Inferior parietal cortex (tissue), 1 donor: ENCODE data around the gene PCNT.
"Not testable (repeated sequence)": the region's sequence is repeated elsewhere in the genome, so short reads cannot be mapped to it uniquely, and the experiment has no call there.

ENCODE experiments used
- DNase-seq: peaks from one replicate; pipeline ENCODE4 v3.0.0-alpha.2; 2016; ENCODE audit errors: extremely low spot score

The PCNT gene

DNA sequence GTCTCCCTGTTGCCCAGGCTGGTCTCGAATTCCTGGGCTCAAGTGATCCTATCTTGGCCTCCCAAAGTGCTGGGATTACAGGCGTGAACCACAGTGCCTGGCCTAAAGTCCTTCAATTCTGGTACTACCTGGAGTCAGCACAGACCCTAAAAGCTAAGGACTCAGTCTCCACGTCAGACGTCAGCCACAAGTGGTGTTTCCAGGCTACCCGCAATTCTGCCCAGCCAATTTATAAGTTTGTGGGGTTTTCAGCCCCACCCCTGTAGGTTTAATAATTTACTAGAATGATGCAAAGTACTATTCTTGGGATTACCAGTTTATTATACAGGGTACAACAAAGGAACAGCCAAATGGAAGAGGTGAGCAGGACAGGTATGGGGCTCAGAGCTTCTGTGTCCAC is 124.2 kb downstream of the PCNT start:
- no peak for DNase-seq

DNA sequence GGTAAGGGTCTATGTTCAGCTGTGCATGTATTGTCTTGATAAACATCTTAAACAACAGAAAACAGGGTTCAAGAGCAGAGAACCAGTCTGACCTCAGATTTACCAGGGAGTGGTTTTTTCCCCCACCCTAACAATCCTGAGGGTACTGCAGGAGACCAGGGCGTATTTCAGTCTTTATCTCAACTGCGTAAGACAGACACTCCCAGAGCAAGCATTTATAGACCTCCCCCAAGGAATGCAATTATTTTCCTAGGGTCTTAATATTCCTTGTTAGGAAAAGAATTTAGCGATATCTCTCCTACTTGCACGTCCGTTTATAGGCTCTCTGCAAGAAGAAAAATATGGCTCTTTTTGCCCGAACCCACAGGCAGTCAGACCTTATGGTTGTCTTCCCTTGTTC is 124.9 kb downstream of the PCNT start:
- DNase-seq: not testable (repeated sequence)

DNA sequence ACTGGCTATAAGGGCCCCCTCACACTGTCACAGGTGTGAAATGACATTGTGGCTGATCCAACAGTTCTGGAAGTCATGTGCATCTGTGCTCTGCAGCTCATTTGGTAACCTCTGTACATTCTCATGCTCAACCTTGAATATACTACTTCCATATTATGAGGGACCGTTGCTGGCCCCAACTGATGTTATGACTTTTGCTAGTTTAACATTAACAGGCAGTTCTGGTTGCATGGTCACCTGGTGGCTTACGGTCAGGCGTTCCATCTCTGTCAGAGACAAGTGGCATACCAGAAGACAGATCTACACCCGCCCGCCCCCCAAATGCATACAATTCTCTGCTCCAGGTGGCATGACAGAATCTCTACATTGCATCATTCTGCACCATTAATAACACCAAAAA is 128.8 kb downstream of the PCNT start:
- DNase-seq: no peak

DNA sequence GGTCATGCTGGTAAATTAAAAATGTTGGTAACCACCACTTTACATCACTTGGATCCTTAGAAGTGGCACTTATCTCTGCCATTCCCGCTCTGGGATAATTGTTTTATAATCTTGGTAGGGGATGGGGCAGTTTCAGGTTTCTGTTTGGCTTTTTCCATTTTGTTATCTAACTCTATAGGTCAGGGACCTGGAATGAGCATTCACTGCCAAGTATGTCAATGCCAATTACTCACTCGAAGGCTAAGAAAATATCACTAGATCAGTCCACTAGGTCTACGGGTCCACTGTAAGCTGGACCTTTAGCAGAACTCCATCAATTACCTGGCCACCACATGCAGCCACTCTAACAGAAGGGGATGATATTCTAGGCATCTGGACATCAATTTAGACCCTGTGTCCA is 130.2 kb downstream of the PCNT start:
- DNase-seq: no peak

DNA sequence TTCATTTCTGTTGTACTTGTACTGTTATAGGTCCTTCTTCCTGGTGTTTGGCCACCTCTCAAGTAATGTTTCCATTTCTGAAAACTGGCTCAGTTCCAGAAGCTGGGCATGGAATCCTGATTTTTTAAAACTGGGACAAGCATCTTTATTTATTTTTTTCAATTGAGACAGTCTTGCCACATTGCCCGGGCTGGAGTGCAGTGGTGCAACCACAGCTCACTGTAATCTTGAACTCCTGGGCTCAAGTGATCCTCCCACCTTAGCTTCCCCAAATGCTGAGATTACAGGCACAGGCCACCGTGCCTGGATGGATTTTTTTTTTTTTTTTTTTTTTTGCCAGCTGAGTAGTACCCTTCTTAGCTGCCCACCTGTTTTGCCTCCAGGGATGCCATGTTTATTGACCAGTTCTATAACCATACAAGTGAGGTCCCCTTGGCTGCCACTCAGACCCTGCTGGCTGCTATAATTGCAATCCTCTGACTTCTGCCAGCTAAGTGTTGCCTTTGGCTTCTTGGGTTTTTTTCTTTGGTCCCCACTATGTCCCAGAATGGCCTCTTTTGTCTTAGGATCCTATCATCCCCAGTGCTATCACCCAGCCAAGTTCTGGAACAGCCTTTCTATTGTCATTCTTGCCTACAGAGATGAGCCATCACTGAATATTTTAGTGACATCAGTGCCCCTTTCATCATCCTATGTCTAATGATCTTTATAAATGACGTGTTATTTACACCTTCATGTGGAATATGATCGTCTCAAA is 130.9 kb downstream of the PCNT start:
- DNase-seq: peak; percentile 69

DNA sequence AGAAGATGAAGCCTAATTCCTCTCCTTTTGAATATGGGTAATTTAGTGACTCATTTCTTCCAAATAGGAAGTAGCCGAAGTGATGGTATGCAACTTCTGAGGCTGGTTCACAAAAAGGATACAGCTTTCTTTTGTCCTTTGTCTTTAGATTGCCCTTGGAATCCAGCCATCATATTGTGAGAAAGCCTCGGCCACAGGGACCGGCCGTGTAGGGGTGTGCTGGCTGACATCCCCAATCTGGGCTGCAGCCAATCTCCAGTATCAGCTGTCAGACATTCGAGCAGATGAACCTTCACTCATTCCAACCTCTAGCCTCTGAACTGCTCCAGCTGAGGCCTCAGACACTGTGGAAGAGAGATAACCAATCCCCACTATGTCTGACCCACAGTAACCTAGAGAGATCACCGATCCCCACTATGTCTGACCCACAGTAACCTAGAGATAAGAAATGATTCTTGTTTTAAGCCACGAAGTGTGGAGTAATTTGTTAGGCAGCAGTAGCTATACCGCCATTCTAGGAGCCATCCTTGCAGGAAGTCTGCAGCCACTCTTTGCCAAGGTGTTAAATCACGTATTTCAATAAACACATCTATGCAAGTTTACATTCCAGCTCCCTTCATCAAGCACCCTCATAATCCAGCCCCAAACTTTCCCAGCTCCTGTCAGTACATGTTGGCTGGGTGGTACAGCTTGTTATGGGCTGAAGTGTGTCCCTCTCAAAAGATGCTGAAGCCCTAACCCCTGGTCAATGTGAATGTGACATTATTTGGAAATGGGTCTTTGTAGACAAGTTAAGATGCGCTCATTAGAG is 131.8 kb downstream of the PCNT start:
- DNase-seq: peak; percentile 75

DNA sequence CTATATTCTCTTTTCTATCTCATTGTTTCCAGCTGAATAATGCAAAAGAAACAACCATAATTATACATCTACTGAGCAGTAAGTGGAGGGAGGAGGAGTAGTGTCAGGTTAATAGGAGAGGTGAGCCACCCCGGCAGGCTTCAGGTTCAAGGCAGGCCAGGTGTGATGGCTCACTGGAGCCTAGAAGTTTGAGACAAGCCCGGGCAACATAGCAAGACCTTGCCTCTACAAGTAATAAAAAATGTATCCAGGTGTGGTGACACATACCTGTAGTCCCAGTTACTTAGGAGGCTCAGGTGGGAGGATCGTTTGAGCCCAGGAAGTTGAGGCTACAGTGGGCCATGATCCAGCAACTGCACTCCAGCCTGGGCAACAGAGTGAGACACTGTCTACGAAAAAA is 132.8 kb downstream of the PCNT start:
- no peak for DNase-seq

DNA sequence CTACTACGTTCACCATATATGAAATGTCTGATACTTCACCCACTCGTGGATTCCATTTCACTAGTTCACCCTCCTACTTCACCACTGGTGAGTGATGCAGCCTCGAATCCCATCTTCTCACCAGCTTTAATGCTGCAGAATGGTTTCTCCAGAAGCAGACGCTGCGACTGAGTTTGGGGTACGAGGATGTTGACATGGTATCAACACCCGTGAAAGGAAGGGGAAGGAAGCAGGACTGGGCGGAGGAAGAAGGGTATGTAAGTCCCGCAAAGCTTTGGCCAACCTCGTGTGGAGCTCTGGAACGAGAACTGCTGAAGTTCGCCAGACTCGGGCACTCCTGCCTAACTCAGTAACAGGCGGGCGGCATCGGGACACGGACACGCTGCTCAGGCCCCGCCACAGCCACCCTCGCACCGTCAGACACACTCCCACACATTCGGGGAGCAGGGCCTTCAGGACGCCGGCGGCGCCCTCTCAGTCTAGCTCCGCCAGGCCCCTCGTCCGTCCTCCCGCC is 133.9 kb downstream of the PCNT start:
- DNase-seq: no peak

DNA sequence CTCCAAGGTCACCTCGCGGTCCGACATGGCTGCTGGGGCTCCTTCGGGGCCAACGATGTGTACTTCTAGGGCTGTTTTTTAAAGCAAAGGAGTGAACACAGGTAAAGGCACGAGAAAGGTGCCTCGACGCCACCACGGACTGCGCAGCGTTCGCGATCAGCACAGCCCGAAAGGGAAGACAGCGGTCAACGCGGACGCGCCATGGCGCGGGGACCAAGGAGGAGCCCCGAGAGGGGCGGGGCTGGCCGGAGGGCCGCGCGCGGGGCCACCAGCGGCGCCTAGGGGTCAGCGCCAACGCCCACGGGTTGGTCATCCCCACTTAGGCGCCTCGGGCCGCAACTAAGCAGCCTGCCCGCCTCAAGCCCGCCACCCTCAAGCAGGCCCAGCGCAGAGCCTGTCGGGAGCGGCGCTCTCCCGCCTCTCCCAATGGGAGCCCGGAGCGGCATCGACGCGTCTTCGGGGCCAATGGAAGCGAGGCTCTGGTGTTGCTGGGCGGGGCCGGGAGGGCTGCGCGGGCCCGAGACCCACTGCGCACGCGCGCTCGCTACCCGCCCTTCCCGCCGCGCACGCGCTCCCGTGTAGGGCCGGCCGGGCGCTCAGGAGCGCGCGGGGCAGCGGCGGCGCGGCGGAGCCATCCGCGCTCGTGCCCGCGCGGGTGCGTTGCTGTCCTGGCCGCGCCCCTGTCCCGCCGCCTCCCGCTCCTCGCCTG is 134.5 kb downstream of the PCNT start, which contains the start of gene DIP2A:
DIP2A (plus strand) TSS at position 577 of the 709 bp plus-strand sequence. CDS start 241 bp downstream, outside the sequence.
- peak; percentile 95 for DNase-seq

DNA sequence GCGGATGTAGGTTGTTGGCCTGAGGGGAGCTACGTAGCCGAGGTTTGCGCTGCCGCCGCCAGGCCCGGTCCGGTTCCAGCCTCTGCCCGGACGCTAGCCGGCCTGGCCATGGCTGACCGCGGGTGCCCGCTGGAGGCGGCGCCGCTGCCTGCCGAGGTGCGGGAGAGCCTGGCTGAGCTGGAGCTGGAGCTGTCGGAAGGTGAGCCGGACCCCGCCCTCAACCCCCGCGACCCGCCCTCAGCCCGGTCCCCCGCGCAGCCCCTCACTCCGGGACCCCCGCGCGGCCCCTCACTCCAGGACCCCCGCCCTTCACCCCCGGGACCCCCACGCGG is 135.0 kb downstream of the PCNT start:
- no peak for DNase-seq

DNA sequence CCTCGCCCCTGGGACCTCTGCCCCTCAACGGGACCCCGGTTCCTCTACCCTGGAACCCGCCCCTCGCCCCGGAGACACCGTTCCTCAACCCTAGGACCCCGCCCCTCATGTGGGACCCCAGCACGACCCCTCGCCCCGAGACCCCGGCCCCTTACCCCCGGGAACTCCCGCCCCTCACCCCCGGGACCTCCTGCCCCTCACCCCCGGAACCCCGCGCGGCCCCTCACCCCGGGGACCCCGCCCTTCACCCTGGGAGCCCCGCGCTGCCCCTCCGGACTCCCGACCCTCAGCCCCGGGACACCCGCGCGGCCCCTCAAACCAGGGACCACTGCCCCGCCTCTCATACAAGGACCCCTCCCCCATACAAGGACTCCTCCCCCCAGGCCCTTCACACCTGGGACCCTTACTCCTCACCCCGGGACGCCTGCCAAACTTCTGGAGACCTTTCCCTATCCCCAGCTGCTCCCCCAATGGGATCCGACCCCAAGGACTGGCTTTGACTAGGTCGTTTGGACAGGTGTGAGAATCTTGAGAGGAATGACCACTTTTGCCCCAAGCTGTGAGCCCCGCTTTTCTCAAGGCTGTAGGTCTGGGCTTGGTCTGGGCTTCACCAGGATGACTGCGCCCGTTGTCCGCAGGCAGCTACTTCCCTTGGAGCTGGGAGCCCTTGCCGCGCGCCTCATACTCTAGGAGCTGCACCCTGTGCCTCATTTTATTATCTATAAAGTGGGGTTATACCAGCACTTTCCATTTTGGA is 135.6 kb downstream of the PCNT start:
- DNase-seq: no peak

DNA sequence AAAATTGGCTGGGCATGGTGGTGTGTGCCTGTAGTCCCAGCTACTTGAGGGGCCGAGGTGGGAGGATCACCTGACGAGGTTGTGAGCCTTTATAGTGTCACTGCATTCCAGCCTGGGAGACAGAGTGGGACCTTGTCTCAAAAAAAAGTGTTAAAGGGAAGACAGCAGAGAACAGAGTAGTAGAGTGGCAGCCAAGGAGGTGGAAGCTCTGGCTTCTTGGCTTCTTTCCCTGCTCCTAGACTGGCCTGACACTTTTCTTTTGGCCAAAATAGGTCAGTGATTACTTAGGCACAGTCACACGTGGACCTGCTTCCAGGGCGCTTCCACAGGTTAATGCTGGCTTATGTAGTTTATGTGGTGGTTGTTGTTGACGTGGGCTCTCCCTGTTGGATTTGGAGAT is 138.0 kb downstream of the PCNT start:
- DNase-seq: no peak

DNA sequence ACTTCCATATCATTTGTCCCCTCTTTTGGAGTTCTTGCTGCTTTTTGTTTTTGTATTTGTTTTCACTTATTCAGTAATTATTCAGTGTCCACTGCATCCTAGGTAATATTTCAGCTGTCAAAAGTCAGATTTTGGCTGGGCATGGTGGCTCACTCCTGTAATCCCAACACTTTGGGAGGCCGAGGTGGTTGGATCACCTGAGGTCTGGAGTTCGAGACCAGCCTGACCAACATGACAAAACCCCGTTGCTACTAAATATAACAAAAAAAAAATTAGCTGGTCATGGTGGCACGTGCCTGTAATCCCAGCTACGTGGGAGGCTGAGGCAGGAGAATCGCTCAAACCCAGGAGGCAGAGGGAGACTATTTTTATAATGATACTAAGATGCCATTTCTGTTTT is 141.2 kb downstream of the PCNT start:
- not testable (repeated sequence) for DNase-seq

DNA sequence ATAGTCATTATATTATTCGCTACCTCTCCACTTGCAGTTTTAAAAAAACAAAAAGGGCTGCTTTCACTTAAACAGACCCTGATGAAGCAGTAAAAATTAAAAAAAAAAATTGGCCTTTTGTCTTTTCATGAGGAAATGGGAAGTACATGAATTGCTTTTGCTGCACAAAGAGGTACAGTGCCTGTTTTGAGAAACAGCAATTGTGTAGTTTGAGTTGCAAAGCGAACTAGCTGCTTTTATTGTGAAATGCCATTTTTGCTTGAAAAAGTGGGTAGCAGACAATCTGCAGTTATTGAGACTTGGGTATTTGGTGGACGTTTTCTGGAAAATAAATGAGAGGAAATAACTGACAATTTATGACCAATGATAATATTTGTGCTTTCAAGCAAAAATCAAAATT is 141.7 kb downstream of the PCNT start:
- DNase-seq: no peak

DNA sequence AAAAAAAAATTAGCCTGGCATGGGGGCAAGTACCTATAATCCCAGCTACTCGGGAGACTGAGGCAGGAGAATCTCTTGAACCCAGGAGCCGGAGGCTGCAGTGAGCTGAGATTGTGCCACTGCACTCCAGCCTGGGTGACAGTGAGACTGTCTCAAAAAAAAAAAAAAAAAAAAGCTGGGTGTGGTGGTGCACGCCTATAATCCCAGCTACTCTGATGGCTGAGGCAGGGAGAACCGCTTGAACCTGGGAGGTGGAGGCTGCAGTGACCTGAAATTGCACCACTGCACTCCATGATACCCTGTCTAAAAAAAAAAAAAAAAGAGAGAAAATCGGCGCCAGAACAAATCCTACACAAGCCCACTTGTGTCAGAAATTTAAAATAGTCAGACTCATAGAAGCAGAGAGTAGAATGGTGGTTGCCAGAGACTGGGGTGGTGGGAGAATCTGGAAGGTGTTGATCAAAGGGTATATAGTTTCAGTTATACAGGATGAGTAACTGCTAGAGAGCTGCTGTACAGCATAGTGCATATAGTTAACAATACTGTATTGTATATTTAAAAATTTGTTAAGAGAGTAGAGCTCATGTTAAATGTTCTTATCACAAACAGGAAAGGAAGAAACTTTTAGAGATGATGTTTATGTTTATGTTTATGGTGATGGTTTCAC is 144.3 kb downstream of the PCNT start:
- no peak for DNase-seq

DNA sequence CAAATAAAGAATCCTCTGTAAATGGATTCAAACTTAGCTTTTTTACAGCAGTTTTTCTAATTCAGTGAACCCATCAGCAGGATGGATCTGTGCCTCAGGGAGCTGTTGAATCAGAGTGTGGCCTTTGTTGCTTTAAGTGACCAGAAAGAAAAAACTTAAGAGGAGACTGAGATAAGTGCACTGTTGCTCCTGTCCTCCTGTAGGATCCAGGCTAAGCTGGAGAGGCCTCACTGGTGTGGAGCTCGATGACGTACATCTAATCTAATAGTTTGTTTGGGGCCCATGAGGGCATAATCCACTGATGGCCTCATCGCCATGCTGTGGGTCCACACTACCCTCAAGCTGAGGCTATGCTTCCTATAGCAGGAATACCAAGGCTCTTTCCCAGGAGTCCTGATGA is 145.3 kb downstream of the PCNT start:
- no peak for DNase-seq

DNA sequence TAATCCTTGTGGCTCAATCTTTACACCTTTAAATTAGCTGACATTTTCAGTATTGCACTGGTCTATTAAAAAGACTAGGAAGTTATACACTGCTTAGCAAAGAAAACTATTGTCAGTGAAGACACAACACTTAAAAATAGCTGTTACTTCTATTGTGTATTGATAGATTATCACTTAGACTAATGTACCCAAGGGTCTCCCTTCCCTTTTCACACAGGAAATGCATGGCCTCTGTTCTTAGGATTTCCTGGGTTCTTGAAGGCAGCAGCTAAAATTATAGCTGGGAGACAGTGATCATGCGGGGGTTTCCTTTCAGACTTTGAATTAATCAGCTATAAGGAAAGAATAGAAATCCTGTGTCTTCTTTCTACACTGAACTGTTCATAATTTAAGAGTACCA is 147.6 kb downstream of the PCNT start:
- no peak for DNase-seq

DNA sequence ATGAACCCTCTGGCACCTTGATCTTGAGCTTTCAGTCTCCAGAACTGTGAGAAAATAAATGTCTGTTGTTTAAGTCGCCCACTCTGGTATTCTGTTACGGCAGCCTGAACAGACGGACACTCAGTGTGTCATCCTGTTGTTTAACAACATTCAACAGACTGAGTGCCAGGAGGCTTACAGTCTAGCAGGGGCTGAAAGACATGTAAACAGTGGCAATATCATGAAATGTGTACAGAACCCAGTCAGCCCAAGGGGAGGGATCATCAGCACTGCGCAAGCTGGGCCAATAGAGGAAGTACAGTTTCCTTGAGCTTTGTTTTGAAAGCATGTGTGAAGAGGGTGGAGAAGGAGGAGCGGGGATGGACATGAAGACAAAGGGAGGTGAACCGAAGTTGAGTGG is 148.3 kb downstream of the PCNT start:
- DNase-seq: no peak

DNA sequence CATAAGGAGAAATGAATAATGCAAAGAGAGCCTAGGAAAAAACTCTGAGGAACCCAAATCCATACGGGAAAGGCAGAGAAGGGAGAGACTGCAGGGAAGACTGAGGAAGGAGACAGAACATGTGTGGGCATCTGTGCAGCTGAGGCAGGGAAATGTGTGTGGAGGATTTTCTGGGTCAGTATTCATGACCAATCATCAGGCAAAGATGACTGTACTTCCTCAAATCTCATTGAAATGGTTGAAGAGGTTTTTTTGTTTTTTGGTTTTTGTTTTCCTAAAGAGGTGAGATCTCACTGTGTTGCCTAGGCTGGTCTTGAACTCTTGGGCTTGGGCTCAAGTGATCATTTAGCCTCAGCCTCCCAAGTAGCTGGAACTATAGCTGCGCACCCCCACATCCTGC is 150.4 kb downstream of the PCNT start:
- no peak for DNase-seq

DNA sequence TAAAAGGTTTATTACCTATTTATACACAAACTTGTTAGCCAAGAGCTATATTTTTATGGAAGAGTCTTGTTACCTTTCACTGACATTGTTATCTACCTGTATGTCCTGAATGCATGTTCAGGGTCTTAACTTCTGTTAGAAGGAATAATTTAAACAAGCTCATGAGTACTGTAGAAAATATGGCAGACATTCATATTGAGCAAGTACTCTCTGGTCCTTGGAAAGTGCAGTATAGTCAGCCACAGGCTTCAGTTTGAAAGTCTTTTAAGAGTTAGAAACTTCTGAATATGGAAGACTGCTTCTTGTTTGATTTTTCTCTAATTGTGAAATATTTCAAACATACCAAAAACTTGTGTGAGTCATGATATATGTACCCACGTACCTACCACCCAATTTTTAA is 151.3 kb downstream of the PCNT start:
- no peak for DNase-seq

DNA sequence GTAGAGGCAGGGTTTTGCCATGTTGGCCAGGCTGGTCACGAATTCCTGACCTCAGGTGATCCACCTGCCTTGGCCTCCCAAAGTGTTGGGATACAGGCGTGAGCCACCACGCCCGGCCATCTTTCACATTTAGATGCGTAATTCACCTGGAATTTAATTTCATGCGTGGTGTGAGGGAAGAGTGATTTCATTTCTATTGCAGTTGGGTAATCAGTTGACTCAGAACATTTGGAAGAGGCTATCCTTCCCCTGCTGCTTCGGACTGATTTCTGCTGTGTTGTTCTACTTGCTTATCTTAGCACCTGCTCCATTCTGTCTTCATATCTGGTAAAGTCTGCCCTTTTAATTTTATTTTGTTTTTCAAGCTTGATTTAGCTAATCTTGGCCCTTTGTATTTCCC is 153.8 kb downstream of the PCNT start:
- no peak for DNase-seq
